GM12875 (cell line): ENCODE results near the gene PAX3.

Experiments used
- H3K4me3 ChIP-seq: one replicate; pipeline ENCODE4 v1.5.1; 2011; ENCODE audit warnings: low read depth, low read length, control low read depth
- CTCF ChIP-seq: IDR thresholded peaks from 2 replicates; pipeline ENCODE4 v1.5.1; 2011; ENCODE audit warnings: low read depth, mild to moderate bottlenecking, control low read depth, inconsistent platforms, low read length, moderate library complexity, borderline replicate concordance; ENCODE audit not compliant: insufficient read depth

PAX3 gene

DNA sequence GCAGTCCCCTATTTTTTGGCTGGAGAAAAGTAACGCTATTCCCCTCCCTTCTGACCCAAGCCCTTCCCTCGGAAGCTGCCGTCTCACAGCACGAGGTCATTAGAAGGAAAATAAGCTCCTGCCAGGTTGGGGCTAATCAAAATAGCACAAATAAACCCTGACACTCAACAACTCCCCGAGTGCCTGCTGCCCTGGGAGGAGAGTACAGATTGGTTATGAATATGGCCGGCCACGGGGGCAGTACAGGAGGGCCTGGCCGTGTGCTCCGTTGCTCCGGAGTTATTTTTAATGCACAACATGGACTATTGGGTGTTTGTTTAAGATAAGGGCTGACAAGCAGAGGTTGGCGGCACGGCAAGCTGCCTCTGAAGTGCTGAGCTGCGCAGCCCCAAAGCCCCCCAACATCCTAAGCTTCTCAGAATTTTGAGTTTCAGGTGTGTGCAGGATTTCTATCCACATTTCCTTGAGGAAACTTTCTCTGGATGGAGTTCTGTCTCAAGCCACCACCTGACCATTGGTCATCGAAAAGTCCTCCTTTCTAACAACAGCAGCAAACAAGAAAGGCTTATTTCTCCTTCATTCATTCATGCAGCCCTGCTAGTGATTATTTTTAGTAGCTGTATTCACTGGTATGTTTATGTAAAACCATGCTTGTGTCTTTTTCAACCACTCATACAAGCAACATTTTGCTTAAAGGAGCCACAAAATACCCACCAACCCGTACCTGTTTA, 58.7 kb downstream of the PAX3 start:
- no peak overlapping the region for H3K4me3 ChIP-seq
- TF ChIP-seq CTCF, result no peak

- TF ChIP-seq CTCF, result no peak
Measured at GRCh38 chr2:222239091-222239490, 59.7 kb downstream of the PAX3 start.

DNA sequence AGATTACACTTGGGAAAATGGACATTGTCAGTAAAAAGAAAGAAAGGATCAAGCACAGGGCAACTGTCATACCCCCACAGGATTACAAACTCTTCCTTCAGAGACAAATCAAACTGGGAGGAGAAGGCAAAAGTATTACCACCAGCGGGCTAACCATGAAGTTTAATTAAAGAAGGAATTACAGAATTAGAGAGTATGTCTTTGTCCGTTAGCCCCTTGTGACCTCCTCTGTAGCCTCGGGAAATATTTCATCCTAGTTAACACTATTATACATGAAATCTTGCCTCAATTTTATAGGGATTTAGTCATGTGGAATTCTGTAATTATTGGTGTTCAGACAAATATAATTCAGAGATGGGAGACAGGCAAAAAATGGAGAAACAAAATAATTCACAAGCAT, 60.7 kb downstream of the PAX3 start:
- TF ChIP-seq CTCF, result no peak
- H3K4me3 ChIP-seq, result no peak overlapping the region

More at GRCh38 chr2:222239091-222239490, 59.7 kb downstream of the PAX3 start:
- H3K4me3 ChIP-seq, result no peak overlapping the region

GRCh38 chr2:222232839-222233238, 66.0 kb downstream of the PAX3 start:
- TF ChIP-seq CTCF, result no peak
- H3K4me3 ChIP-seq, result no peak overlapping the region

- TF ChIP-seq CTCF, result no peak
- H3K4me3 ChIP-seq, result no peak overlapping the region
Measured at GRCh38 chr2:222232372-222232771, 66.4 kb downstream of the PAX3 start.

DNA sequence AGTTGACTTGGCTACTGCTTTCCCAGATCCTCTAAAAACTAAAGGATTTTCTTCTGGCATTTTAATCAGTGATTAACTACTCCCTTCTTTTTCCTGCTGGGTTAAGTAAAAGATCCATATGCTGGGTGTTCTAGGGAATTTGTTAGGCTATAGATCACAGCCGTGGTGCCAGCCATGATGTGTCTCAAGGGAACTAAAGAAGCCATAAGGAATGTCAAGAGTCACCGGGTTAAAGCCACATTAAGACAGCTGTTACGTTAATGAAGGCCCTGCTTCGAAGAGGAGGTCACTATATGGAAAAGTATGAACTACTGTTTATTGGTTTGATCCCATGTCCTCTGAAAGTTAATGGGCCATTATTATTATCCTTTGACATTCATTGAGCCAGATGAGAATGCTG, 70.7 kb downstream of the PAX3 start:
- no peak overlapping the region for H3K4me3 ChIP-seq
- no peak for TF ChIP-seq CTCF

DNA sequence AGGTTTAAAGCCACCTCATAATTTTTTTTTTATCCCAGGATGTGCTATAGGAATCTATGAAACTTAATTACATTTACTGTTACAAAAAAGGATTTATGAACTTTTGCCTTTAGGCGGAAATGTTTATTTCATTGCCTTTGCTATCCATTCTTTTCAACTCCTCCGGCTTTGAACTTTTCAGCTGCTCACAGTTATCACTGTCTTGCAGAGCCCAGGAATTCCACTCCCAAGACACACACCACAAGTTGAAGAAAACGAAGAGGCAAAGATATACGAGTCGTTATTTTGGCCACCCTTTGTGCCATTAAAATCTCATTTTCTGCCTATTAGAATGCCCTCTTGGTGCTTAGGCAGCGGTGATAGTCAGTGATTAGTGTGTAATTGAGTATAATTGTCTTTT, 80.0 kb downstream of the PAX3 start:
- H3K4me3 ChIP-seq, result no peak overlapping the region
- no peak for TF ChIP-seq CTCF
